ENCODE measurements around the gene MIB2. TPM values are rescaled to one million over a fixed set of nuclear protein-coding genes. Genes with fewer than 3 reads are reported as not detected.

Gene MIB2
- total RNA-seq, 1 experiment from 2014 or later: 74.5 TPM

GRCh38 chr1:1624443-1625403 is 9.4 kb downstream of the MIB2 start:
- in situ Hi-C loops (cut with HindIII; ENCODE audit: low pct_unique_long_range_greater_than_20kb, low sequenced_read_pairs) (no loop called here), intact Hi-C loops (cut with micrococcal nuclease; ENCODE audit: unreplicated experiment) (no loop called here)
- no peaks in the 10 kb centered on the region for H3K27me3 ChIP-seq (ENCODE audit: control insufficient read depth, insufficient read depth, low read length)
- DNase-seq (ENCODE audit: low read depth, low spot score): no peak
- no peak overlapping the region for H3K27ac ChIP-seq (ENCODE audit: low read length)
- H3K36me3 ChIP-seq (ENCODE audit: control insufficient read depth, insufficient read depth, low read length): no peaks in the 10 kb centered on the region
- CTCF ChIA-PET: no interaction called here
- no peak overlapping the region for H3K4me3 ChIP-seq (ENCODE audit: low read depth in 2 of 2, low read length in 2 of 2)
- BruUV-seq (replicated peaks): no TSS peak
- H3K4me1 ChIP-seq (ENCODE audit: control insufficient read depth, insufficient read depth, low read length): no peaks in the 10 kb centered on the region
- no peaks in the 10 kb centered on the region for H3K9me3 ChIP-seq (ENCODE audit: control insufficient read depth, insufficient read depth, low read depth, low read length)
- POLR2A ChIA-PET: no interaction called here
- TF ChIP-seq CTCF (IDR thresholded peaks at IDR 0.05) (no peak), REST (IDR thresholded peaks at IDR 0.05; ENCODE audit: insufficient read depth in 1 of 2, low read depth in 2 of 2, low read length in 1 of 2) (no peak), TCF7L2 (IDR thresholded peaks at IDR 0.05; ENCODE audit: low read depth, low read length) (no peak), POLR2AphosphoS5 (IDR thresholded peaks at IDR 0.05; ENCODE audit: low read depth, low read length) (no peak)
- no peak for ATAC-seq

GRCh38 chr1:1625404-1625775 is 10.1 kb downstream of the MIB2 start:
- ATAC-seq: no peak

More at GRCh38 chr1:1625404-1625775, 10.1 kb downstream of the MIB2 start:
- no peak overlapping the region for H3K27ac ChIP-seq (ENCODE audit: low read length)
- no peaks in the 10 kb centered on the region for H3K4me1 ChIP-seq (ENCODE audit: control insufficient read depth, insufficient read depth, low read length)
- DNase-seq (ENCODE audit: low read depth, low spot score): no peak
- no peak for TF ChIP-seq REST (IDR thresholded peaks at IDR 0.05; ENCODE audit: insufficient read depth in 1 of 2, low read depth in 2 of 2, low read length in 1 of 2)
- TF ChIP-seq POLR2AphosphoS5 (IDR thresholded peaks at IDR 0.05; ENCODE audit: low read depth, low read length): no peak
- TF ChIP-seq TCF7L2 (IDR thresholded peaks at IDR 0.05; ENCODE audit: low read depth, low read length): no peak
- TF ChIP-seq SIN3A (IDR thresholded peaks at IDR 0.05; ENCODE audit: borderline replicate concordance, insufficient read depth, low read depth, low read length): no peak
- no peak for TF ChIP-seq CTCF (IDR thresholded peaks at IDR 0.05)
- no peaks in the 10 kb centered on the region for H3K9me3 ChIP-seq (ENCODE audit: control insufficient read depth, insufficient read depth, low read depth, low read length)
- ChIA-PET POLR2A (no interaction called here), CTCF (no interaction called here)
- no peaks in the 10 kb centered on the region for H3K27me3 ChIP-seq (ENCODE audit: control insufficient read depth, insufficient read depth, low read length)
- in situ Hi-C loops (cut with HindIII; ENCODE audit: low pct_unique_long_range_greater_than_20kb, low sequenced_read_pairs) (no loop called here), intact Hi-C loops (cut with micrococcal nuclease; ENCODE audit: unreplicated experiment) (no loop called here)
- no peak overlapping the region for H3K4me3 ChIP-seq (ENCODE audit: low read depth in 2 of 2, low read length in 2 of 2)
- no peaks in the 10 kb centered on the region for H3K36me3 ChIP-seq (ENCODE audit: control insufficient read depth, insufficient read depth, low read length)
- no TSS peak for BruUV-seq (replicated peaks)
